CD14-positive monocyte (primary cell): ENCODE measurements around the gene HECTD4. TPM values are rescaled to one million over a fixed set of nuclear protein-coding genes. Genes with fewer than 3 reads are reported as not detected.

ENCODE experiments used
- DNase-seq, 3 donors: peaks; one replicate each; pipeline ENCODE4 v3.0.0-alpha.2; 2011 to 2022
- H2AFZ ChIP-seq: 2 replicates; pipeline ENCODE4 v1.6.0; 2012; ENCODE audit warnings: mild to moderate bottlenecking, low read depth, low read length, inconsistent platforms; ENCODE audit not compliant: insufficient read depth, poor library complexity, severe bottlenecking
- H3K27ac ChIP-seq, 2 donors: 1 replicate in 1 of 2; 2 replicates in 1 of 2; pipeline ENCODE4 v1.5.1; 2012 to 2013; ENCODE audit warnings: low read length in 2 of 2, control low read depth in 1 of 2, inconsistent platforms in 1 of 2, low read depth in 1 of 2, mild to moderate bottlenecking in 1 of 2
- H3K27me3 ChIP-seq, 2 donors: one replicate each; pipeline versions ENCODE4 v1.6.0 to v1.6.1; 2011 to 2013; ENCODE audit warnings: low read length in 2 of 2; ENCODE audit not compliant: control insufficient read depth in 2 of 2, insufficient read depth in 2 of 2
- H3K36me3 ChIP-seq, 2 donors: replicated peaks in 1 of 2; 1 replicate in 1 of 2; 2 replicates in 1 of 2; pipeline versions ENCODE4 v1.5.1 to v1.6.1; 2012 to 2013; ENCODE audit warnings: low read length in 2 of 2, control low read depth in 1 of 2, inconsistent platforms in 1 of 2, mild to moderate bottlenecking in 1 of 2; ENCODE audit not compliant: insufficient read depth in 2 of 2, control insufficient read depth in 1 of 2
- H3K4me1 ChIP-seq, 2 donors: 1 replicate in 1 of 2; 2 replicates in 1 of 2; pipeline versions ENCODE4 v1.5.1 to v1.6.1; 2012 to 2013; ENCODE audit warnings: low read length in 2 of 2, control low read depth in 1 of 2, inconsistent platforms in 1 of 2, mild to moderate bottlenecking in 1 of 2, moderate library complexity in 1 of 2; ENCODE audit not compliant: insufficient read depth in 2 of 2, control insufficient read depth in 1 of 2
- H3K4me2 ChIP-seq: replicated peaks from 2 replicates; pipeline ENCODE3; 2012; ENCODE audit warnings: low read length, moderate library complexity, mild to moderate bottlenecking; ENCODE audit not compliant: poor library complexity, severe bottlenecking; ENCODE audit errors: extremely low read depth
- H3K4me3 ChIP-seq, 3 experiments: fragments of 200-600 bp in 1 of 3; sonication (generic) in 1 of 3; replicated peaks in 1 of 3; 1 replicate in 2 of 3; 2 replicates in 1 of 3; pipeline ENCODE4 v1.5.1; 2011 to 2013; ENCODE audit warnings: low read length in 3 of 3, mild to moderate bottlenecking in 3 of 3, control low read depth in 2 of 3, low read depth in 2 of 3, inconsistent platforms in 1 of 3, moderate library complexity in 1 of 3
- H3K79me2 ChIP-seq: 2 replicates; pipeline ENCODE4 v1.6.0; 2012; ENCODE audit warnings: mild to moderate bottlenecking, control low read depth, inconsistent platforms, low read length, moderate library complexity; ENCODE audit not compliant: insufficient read depth
- H3K9ac ChIP-seq: 2 replicates; pipeline ENCODE4 v1.6.0; 2017; ENCODE audit warnings: low read length, mild to moderate bottlenecking; ENCODE audit not compliant: insufficient read depth, poor library complexity, severe bottlenecking
- H3K9me3 ChIP-seq, 2 donors: replicated peaks in 1 of 2; 1 replicate in 1 of 2; 2 replicates in 1 of 2; pipeline versions ENCODE4 v1.5.1 to v1.6.1; 2012 to 2013; ENCODE audit warnings: low read length in 2 of 2, control low read depth in 1 of 2; ENCODE audit not compliant: control insufficient read depth in 1 of 2, insufficient read depth in 1 of 2
- H4K20me1 ChIP-seq: 2 replicates; pipeline ENCODE4 v1.6.0; 2012; ENCODE audit warnings: mild to moderate bottlenecking, low read length, control low read depth, moderate library complexity; ENCODE audit not compliant: insufficient read depth
- H3K27ac Mint-ChIP-seq, 7 donors: one replicate each; pipeline ENCODE4 v1.8.0; 2020; ENCODE audit warnings: mild to moderate bottlenecking in 7 of 7, mixed read lengths in 7 of 7, moderate library complexity in 6 of 7, inconsistent platforms in 2 of 7
- H3K27me3 Mint-ChIP-seq, 3 donors: one replicate each; pipeline ENCODE4 v1.8.0; 2021 to 2022; ENCODE audit warnings: low read depth in 3 of 3, mild to moderate bottlenecking in 3 of 3, mixed read lengths in 3 of 3, moderate library complexity in 3 of 3, inconsistent platforms in 1 of 3
- H3K36me3 Mint-ChIP-seq, 2 donors: one replicate each; pipeline ENCODE4 v1.8.0; 2020; ENCODE audit warnings: mixed read lengths in 2 of 2, inconsistent platforms in 1 of 2, mild to moderate bottlenecking in 1 of 2
- H3K4me1 Mint-ChIP-seq: one replicate; pipeline ENCODE4 v1.8.0; 2020; ENCODE audit warnings: mild to moderate bottlenecking, mixed read lengths
- H3K4me3 Mint-ChIP-seq, 2 donors: one replicate each; pipeline ENCODE4 v1.8.0; 2020; ENCODE audit warnings: mild to moderate bottlenecking in 2 of 2, mixed read lengths in 2 of 2, moderate library complexity in 1 of 2
- H3K9me3 Mint-ChIP-seq, 7 donors: one replicate each; pipeline ENCODE4 v1.8.0; 2020 to 2022; ENCODE audit warnings: mixed read lengths in 7 of 7, mild to moderate bottlenecking in 6 of 7, moderate library complexity in 6 of 7, inconsistent platforms in 2 of 7
- WGBS: methylation state at CpG from one replicate; pipeline ENCODE4 v1.1.5; 2013; ENCODE audit warnings: missing lambda C conversion rate; ENCODE audit not compliant: insufficient coverage; 5-methylcytosine and 5-hydroxymethylcytosine counted together
- intact Hi-C, 2 donors: fragments of 100-400 bp; cut with micrococcal nuclease; formaldehyde crosslinking; loops; one replicate each; pipeline versions ENCODE4 v1.15.0 to v1.15.1; 2023
- polyA plus RNA-seq, 3 donors: library from polyadenylated mRNA; depleted of rRNA in 1 of 3; unstranded in 2 of 3; stranded (reverse) in 1 of 3; fragments of 300-500 nt in 2 of 3; fragments of >200 nt in 1 of 3; fragmentation: Illumina TruSeq in 2 of 3; gene quantifications; 1 replicate in 2 of 3; 2 replicates in 1 of 3; pipeline ENCODE4 v1.2.3, GENCODE V29; 2012 to 2021
- TF ChIP-seq, protein P1 (sequence below): fragments of 200-600 bp; IDR thresholded peaks from one replicate; pipeline ENCODE4 v1.8.0; 2022; ENCODE audit warnings: antibody characterized with exemption, mild to moderate bottlenecking

HECTD4 gene
- polyA plus RNA-seq, 3 donors, result 0.73 to 18.3 (median 2.4) TPM

DNA sequence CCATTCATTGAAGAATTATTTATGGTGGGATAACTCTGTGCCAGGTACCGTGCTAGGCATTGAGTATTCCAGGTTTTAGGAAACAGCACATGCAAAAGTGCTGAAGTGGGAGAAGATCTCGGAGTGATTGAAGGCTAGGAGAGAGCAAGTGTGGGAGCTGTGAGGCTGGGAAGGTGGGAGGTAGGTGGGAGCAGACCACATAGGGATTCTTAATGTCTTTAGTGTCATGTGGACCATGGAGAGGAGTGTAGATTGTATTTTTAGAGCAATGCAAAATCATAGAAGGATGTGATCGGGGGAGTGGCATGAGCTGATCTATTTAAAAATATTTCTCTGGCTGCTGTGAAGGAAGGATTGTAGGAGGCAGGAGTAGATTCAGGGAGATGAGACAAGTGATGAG, 41.9 kb upstream of the HECTD4 start:
- H3K79me2 ChIP-seq, result peaks cover 93% of the 10 kb centered on the region
- Mint-ChIP-seq H3K4me3 (no peak overlapping the region), H3K9me3 (no peaks in the 10 kb centered on the region), H3K36me3 (peaks cover 12 to 29% of the 10 kb centered on the region in 2 donors), H3K27ac (peak overlapping the region in 1 of 7 donors; percentile 2), H3K4me1 (peaks cover 26% of the 10 kb centered on the region), H3K27me3 (peaks cover 0 to 3% (median 0%) of the 10 kb centered on the region in 3 donors)
- H3K27me3 ChIP-seq, result no peaks in the 10 kb centered on the region
- H2AFZ ChIP-seq, result no peak overlapping the region
- peaks cover 66% of the 10 kb centered on the region for H4K20me1 ChIP-seq
- H3K9ac ChIP-seq, result no peak overlapping the region
- intact Hi-C loops, result no loop called here
- H3K9me3 ChIP-seq, result no peaks in the 10 kb centered on the region
- H3K4me3 ChIP-seq, result no peak overlapping the region
- TF ChIP-seq, protein P1, sequence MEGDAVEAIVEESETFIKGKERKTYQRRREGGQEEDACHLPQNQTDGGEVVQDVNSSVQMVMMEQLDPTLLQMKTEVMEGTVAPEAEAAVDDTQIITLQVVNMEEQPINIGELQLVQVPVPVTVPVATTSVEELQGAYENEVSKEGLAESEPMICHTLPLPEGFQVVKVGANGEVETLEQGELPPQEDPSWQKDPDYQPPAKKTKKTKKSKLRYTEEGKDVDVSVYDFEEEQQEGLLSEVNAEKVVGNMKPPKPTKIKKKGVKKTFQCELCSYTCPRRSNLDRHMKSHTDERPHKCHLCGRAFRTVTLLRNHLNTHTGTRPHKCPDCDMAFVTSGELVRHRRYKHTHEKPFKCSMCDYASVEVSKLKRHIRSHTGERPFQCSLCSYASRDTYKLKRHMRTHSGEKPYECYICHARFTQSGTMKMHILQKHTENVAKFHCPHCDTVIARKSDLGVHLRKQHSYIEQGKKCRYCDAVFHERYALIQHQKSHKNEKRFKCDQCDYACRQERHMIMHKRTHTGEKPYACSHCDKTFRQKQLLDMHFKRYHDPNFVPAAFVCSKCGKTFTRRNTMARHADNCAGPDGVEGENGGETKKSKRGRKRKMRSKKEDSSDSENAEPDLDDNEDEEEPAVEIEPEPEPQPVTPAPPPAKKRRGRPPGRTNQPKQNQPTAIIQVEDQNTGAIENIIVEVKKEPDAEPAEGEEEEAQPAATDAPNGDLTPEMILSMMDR, result no peak
- H3K4me1 ChIP-seq, result peaks cover 13 to 18% of the 10 kb centered on the region in 2 donors
- H3K4me2 ChIP-seq, result no peak overlapping the region
- WGBS, result 100% methylated on average over 3 of the region's 3 CpGs
- no peak overlapping the region for H3K27ac ChIP-seq
- peaks cover 0 to 9% of the 10 kb centered on the region in 2 donors for H3K36me3 ChIP-seq
- DNase-seq, result no peak

GRCh38 chr12:112422531-112422930, 40.3 kb upstream of the HECTD4 start:
- Mint-ChIP-seq H3K4me1 (peaks cover 29% of the 10 kb centered on the region), H3K27me3 (peaks cover 0 to 1% (median 0%) of the 10 kb centered on the region in 3 donors), H3K36me3 (peaks cover 5 to 21% of the 10 kb centered on the region in 2 donors), H3K9me3 (no peaks in the 10 kb centered on the region), H3K4me3 (no peak overlapping the region), H3K27ac (peak overlapping the region in 3 of 7 donors; percentile 6 to 35 (median 26))
- no peak overlapping the region for H3K9ac ChIP-seq
- H3K4me2 ChIP-seq, result no peak overlapping the region
- H3K4me1 ChIP-seq, result peaks cover 19 to 24% of the 10 kb centered on the region in 2 donors
- H3K79me2 ChIP-seq, result peaks cover 88% of the 10 kb centered on the region
- H3K27ac ChIP-seq, result no peak overlapping the region
- TF ChIP-seq, protein P1, result no peak
- H3K36me3 ChIP-seq, result peaks cover 0 to 9% of the 10 kb centered on the region in 2 donors
- H3K27me3 ChIP-seq, result no peaks in the 10 kb centered on the region
- WGBS, result 60% methylated on average over 1 of the region's 5 CpGs
- no peak overlapping the region for H2AFZ ChIP-seq
- intact Hi-C loops, result no loop called here
- H4K20me1 ChIP-seq, result peaks cover 63% of the 10 kb centered on the region
- no peaks in the 10 kb centered on the region for H3K9me3 ChIP-seq
- DNase-seq, result no peak
- H3K4me3 ChIP-seq, result no peak overlapping the region
